SK-N-MC (cell line): ENCODE data around the gene ELK3.

ENCODE experiments used
- EZH2 ChIP-seq: fragments of 200-600 bp; sonication (generic); IDR thresholded peaks from one replicate; pipeline ENCODE4 v1.6.1; 2017; ENCODE audit warnings: antibody characterized with exemption
- POLR2AphosphoS5 ChIP-seq: IDR thresholded peaks from 2 replicates; pipeline ENCODE4 v1.6.1; 2012; ENCODE audit warnings: mild to moderate bottlenecking, low read depth, low read length, borderline replicate concordance

DNA sequence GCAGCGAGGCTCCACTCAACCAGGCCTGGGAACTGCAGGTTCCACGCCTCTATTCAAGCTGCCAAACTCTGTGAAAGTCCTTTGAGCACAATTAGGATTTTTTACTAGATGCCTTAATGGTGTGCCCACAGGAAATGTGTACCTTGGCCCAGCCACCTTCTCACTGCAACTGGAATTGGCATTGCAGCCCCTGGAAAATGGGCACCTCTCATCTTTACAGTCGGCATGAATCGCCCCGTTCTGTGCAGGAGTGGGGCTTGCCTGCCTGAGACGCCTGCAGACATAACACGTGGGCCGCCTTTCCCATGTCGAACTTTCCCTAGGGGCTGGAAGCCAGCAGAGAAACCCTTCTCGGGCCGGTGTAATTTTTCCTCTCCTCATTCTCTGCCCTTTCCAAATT is 42.0 kb upstream of the ELK3 start:
- no peak for TF ChIP-seq EZH2
- TF ChIP-seq POLR2AphosphoS5 = no peak
